Stimulated activated CD4-positive, alpha-beta T cell treated with anti-CD3 and anti-CD28 coated beads, Interleukin-4, amount 100 ng/mL, for 24 hours (primary cell): ENCODE results near the gene DYNLT3.
A peak's percentile ranks its signal among the peaks of the same experiment; 100 is the strongest.

Experiments used
- DNase-seq: peaks from one replicate; pipeline ENCODE4 v3.0.0-alpha.2; 2020

Gene DYNLT3

GRCh38 chrX:37840931-37841330, 6.4 kb downstream of the DYNLT3 start:
- DNase-seq: no peak

GRCh38 chrX:37834937-37835336, 12.4 kb downstream of the DYNLT3 start:
- no peak for DNase-seq

GRCh38 chrX:37830371-37830770, 17.0 kb downstream of the DYNLT3 start:
- no peak for DNase-seq

- no peak for DNase-seq
These were observed 17.6 kb downstream of the DYNLT3 start for GRCh38 chrX:37829721-37830120.

GRCh38 chrX:37825215-37825842, 22.0 kb downstream of the DYNLT3 start:
- DNase-seq: peak; percentile 56

- DNase-seq: no peak
These were observed 22.7 kb downstream of the DYNLT3 start for GRCh38 chrX:37824491-37825214.

GRCh38 chrX:37820646-37821045, 26.7 kb downstream of the DYNLT3 start:
- DNase-seq: no peak

GRCh38 chrX:37818031-37818430, 29.3 kb downstream of the DYNLT3 start:
- no peak for DNase-seq

GRCh38 chrX:37817579-37817978, 29.8 kb downstream of the DYNLT3 start:
- DNase-seq: no peak

- DNase-seq: no peak
These were observed 30.2 kb downstream of the DYNLT3 start for GRCh38 chrX:37817176-37817575.

GRCh38 chrX:37816766-37817165, 30.6 kb downstream of the DYNLT3 start:
- DNase-seq: no peak

GRCh38 chrX:37815366-37815765, 32.0 kb downstream of the DYNLT3 start:
- DNase-seq: no peak

- no peak for DNase-seq
These were observed 33.8 kb downstream of the DYNLT3 start for GRCh38 chrX:37813570-37813969.

- no peak for DNase-seq
These were observed 35.3 kb downstream of the DYNLT3 start for GRCh38 chrX:37812110-37812509.

GRCh38 chrX:37809970-37810369, 37.4 kb downstream of the DYNLT3 start:
- no peak for DNase-seq

- no peak for DNase-seq
These were observed 44.3 kb downstream of the DYNLT3 start for GRCh38 chrX:37803057-37803456.

GRCh38 chrX:37802028-37802427, 45.3 kb downstream of the DYNLT3 start:
- DNase-seq: no peak

GRCh38 chrX:37800717-37801116, 46.7 kb downstream of the DYNLT3 start:
- DNase-seq: no peak

- no peak for DNase-seq
These were observed 47.4 kb downstream of the DYNLT3 start for GRCh38 chrX:37799936-37800335.

- no peak for DNase-seq
These were observed 50.6 kb downstream of the DYNLT3 start for GRCh38 chrX:37796805-37797204.

- DNase-seq: no peak
These were observed 51.1 kb downstream of the DYNLT3 start for GRCh38 chrX:37796310-37796709.
